Measurements from ENCODE around the gene BAG3.
"Not testable (repeated sequence)": the region's sequence is repeated elsewhere in the genome, so short reads cannot be mapped to it uniquely, and the experiment has no call there.

The BAG3 gene

DNA sequence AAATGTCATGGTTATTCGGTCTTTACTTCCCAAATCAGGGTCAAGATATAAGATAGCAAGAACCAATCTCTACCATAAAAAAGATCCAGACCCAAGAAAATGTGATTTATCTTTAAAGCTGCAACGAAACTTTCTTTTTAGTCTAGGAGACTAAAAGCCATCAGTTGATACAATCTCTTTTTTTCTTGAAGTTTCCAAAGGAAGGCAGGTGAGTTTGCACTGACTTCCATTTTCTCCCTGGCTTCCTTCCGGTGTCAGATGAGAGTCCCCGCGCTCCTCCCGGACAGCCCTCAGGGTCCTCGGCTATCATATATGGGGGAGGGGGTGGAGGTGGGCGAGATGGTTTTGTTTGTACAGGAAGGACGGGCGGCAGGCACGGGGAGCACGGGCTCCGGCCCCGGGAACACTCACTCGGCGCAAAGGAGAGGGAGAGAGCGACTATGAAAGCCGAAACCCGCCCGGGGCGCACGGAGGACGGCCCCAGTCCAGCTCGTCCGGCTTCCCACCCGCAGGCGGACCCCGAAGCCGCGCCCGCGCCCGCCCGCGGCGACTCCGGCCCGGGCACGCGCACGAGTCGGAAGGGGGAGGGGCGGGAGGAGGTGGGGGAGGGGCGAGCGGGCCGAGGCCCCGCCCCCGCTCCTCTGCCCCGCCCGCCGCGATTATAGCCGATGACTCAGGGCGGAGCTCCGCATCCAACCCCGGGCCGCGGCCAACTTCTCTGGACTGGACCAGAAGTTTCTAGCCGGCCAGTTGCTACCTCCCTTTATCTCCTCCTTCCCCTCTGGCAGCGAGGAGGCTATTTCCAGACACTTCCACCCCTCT, at the start of gene BAG3:
Gene BAG3, plus strand, starts transcription at position 689 of the 822 bp plus-strand sequence. CDS start 296 bp downstream, outside the sequence.
- peaks cover 12% of the 10 kb centered on the region for H3K36me3 Mint-ChIP-seq (ENCODE audit: low read depth)

GRCh38 chr10:119602241-119603095, 48.7 kb upstream of the BAG3 start:
- Mint-ChIP-seq H3K27ac (no peak overlapping the region), H3K27me3 (no peaks in the 10 kb centered on the region)

More for the DNA sequence above, at the start of gene BAG3:
- peaks cover 45% of the 10 kb centered on the region for H3K4me1 Mint-ChIP-seq (ENCODE audit: low read depth)
- H3K27me3 Mint-ChIP-seq: no peaks in the 10 kb centered on the region
- H3K9me3 Mint-ChIP-seq: no peaks in the 10 kb centered on the region
- peak within 1 kb of the TSS; percentile 96 for H3K4me3 Mint-ChIP-seq
- peak within 1 kb of the TSS; percentile 93 for H3K27ac Mint-ChIP-seq

DNA sequence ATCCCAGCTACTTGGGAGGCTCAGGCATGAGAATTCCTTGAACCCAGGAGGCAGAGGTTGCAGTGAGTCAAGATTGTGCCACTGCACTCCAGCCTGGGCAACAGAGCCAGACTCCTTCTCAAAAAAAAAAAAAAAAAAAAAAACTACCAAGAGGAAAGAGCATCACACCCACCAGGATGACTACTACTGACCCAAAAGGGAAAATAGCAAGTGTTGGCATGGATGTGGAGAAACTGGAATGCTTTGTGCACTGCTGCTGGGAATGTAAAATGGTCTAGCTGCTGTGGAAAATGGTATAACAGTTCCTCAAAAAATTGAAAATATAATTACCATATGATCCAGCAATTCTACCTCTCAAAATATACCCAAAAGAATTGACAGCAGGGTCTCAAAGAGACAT, 46.7 kb upstream of the BAG3 start:
- no peaks in the 10 kb centered on the region for H3K27me3 Mint-ChIP-seq
- H3K36me3 Mint-ChIP-seq (ENCODE audit: low read depth): peaks cover 4% of the 10 kb centered on the region
- H3K4me3 Mint-ChIP-seq: no peak overlapping the region
- H3K4me1 Mint-ChIP-seq (ENCODE audit: low read depth): peaks cover 5% of the 10 kb centered on the region
- no peak overlapping the region for H3K27ac Mint-ChIP-seq
- no peaks in the 10 kb centered on the region for H3K9me3 Mint-ChIP-seq

More at GRCh38 chr10:119602241-119603095, 48.7 kb upstream of the BAG3 start:
- H3K36me3 Mint-ChIP-seq (ENCODE audit: low read depth): peaks cover 22% of the 10 kb centered on the region
- H3K4me3 Mint-ChIP-seq: no peak overlapping the region
- peaks cover 19% of the 10 kb centered on the region for H3K4me1 Mint-ChIP-seq (ENCODE audit: low read depth)
- no peaks in the 10 kb centered on the region for H3K9me3 Mint-ChIP-seq

GRCh38 chr10:119608316-119609155, 42.6 kb upstream of the BAG3 start:
- H3K4me1 Mint-ChIP-seq (ENCODE audit: low read depth): no peaks in the 10 kb centered on the region
- H3K36me3 Mint-ChIP-seq (ENCODE audit: low read depth): no peaks in the 10 kb centered on the region
- H3K4me3 Mint-ChIP-seq: no peak overlapping the region
- no peak overlapping the region for H3K27ac Mint-ChIP-seq
- H3K27me3 Mint-ChIP-seq: no peaks in the 10 kb centered on the region
- no peaks in the 10 kb centered on the region for H3K9me3 Mint-ChIP-seq

- no peak overlapping the region for H3K4me3 Mint-ChIP-seq
- H3K27ac Mint-ChIP-seq: no peak overlapping the region
- no peaks in the 10 kb centered on the region for H3K9me3 Mint-ChIP-seq
- H3K4me1 Mint-ChIP-seq (ENCODE audit: low read depth): no peaks in the 10 kb centered on the region
- H3K36me3 Mint-ChIP-seq (ENCODE audit: low read depth): no peaks in the 10 kb centered on the region
- no peaks in the 10 kb centered on the region for H3K27me3 Mint-ChIP-seq
Observed at GRCh38 chr10:119609516-119609915, 41.7 kb upstream of the BAG3 start.

DNA sequence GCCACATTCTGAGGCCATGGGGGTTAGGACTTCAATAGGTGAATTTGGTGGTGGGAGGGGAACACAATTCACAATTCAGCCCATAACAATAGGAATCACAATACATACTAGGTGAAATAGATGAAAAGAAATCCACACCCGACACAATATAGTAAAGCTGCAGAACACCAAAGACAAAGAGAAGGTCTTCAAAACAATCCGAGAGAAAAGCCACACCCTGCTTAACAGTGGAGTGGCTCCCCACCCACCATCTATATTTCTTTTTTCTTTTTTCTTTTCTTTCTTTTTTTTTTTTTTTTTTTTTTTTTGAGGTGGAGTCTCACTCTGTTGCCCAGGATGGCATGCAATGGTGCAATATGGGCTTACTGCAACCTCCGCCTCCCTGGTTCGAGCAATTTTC, 39.7 kb upstream of the BAG3 start:
- Mint-ChIP-seq H3K36me3 (ENCODE audit: low read depth) (no peaks in the 10 kb centered on the region), H3K27me3 (no peaks in the 10 kb centered on the region), H3K9me3 (no peaks in the 10 kb centered on the region), H3K4me1 (ENCODE audit: low read depth) (no peaks in the 10 kb centered on the region), H3K4me3 (no peak overlapping the region), H3K27ac (no peak overlapping the region)

- no peaks in the 10 kb centered on the region for H3K9me3 Mint-ChIP-seq
- H3K4me1 Mint-ChIP-seq (ENCODE audit: low read depth): no peaks in the 10 kb centered on the region
- no peaks in the 10 kb centered on the region for H3K27me3 Mint-ChIP-seq
- no peak overlapping the region for H3K4me3 Mint-ChIP-seq
- no peaks in the 10 kb centered on the region for H3K36me3 Mint-ChIP-seq (ENCODE audit: low read depth)
- no peak overlapping the region for H3K27ac Mint-ChIP-seq
Observed at GRCh38 chr10:119613741-119614140, 37.4 kb upstream of the BAG3 start.

- no peak overlapping the region for H3K4me3 Mint-ChIP-seq
- H3K4me1 Mint-ChIP-seq (ENCODE audit: low read depth): no peaks in the 10 kb centered on the region
- H3K36me3 Mint-ChIP-seq (ENCODE audit: low read depth): no peaks in the 10 kb centered on the region
- H3K9me3 Mint-ChIP-seq: no peaks in the 10 kb centered on the region
- no peak overlapping the region for H3K27ac Mint-ChIP-seq
- H3K27me3 Mint-ChIP-seq: no peaks in the 10 kb centered on the region
Observed at GRCh38 chr10:119614686-119615085, 36.5 kb upstream of the BAG3 start.

GRCh38 chr10:119616882-119617570, 34.2 kb upstream of the BAG3 start:
- Mint-ChIP-seq H3K9me3 (no peaks in the 10 kb centered on the region), H3K27me3 (no peaks in the 10 kb centered on the region), H3K36me3 (ENCODE audit: low read depth) (no peaks in the 10 kb centered on the region), H3K27ac (no peak overlapping the region), H3K4me1 (ENCODE audit: low read depth) (peaks cover 5% of the 10 kb centered on the region), H3K4me3 (no peak overlapping the region)

GRCh38 chr10:119619215-119619614, 32.0 kb upstream of the BAG3 start:
- H3K27ac Mint-ChIP-seq: no peak overlapping the region
- no peaks in the 10 kb centered on the region for H3K27me3 Mint-ChIP-seq
- H3K36me3 Mint-ChIP-seq (ENCODE audit: low read depth): no peaks in the 10 kb centered on the region
- H3K9me3 Mint-ChIP-seq: no peaks in the 10 kb centered on the region
- H3K4me1 Mint-ChIP-seq (ENCODE audit: low read depth): peaks cover 5% of the 10 kb centered on the region
- no peak overlapping the region for H3K4me3 Mint-ChIP-seq

DNA sequence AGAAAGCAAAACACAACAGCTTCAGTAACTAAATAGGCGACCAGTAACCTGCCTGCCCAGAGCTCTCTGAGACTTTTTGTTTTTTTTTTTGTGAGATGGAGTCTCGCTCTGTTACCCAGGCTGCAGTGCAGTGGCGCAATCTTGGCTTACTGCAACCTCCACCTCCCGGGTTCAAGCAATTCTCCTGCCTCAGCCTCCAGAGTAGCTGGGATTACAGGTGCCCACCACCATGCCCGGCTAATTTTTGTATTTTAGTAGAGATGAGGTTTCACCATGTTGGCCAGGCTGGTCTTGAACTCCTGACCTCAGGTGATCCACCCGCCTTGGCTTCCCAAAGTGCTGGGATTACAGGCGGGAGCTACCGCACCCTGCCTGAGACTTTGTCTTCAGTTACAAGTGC, 31.4 kb upstream of the BAG3 start:
- H3K36me3 Mint-ChIP-seq (ENCODE audit: low read depth); H3K4me3 Mint-ChIP-seq; H3K9me3 Mint-ChIP-seq; H3K4me1 Mint-ChIP-seq (ENCODE audit: low read depth); H3K27ac Mint-ChIP-seq; H3K27me3 Mint-ChIP-seq: not testable (repeated sequence)

- Mint-ChIP-seq H3K4me1 (ENCODE audit: low read depth) (peaks cover 5% of the 10 kb centered on the region), H3K4me3 (no peak overlapping the region), H3K36me3 (ENCODE audit: low read depth) (no peaks in the 10 kb centered on the region), H3K27me3 (no peaks in the 10 kb centered on the region), H3K9me3 (no peaks in the 10 kb centered on the region), H3K27ac (no peak overlapping the region)
Observed at GRCh38 chr10:119620241-119621077, 30.7 kb upstream of the BAG3 start.

- H3K27me3 Mint-ChIP-seq: no peaks in the 10 kb centered on the region
- no peak overlapping the region for H3K4me3 Mint-ChIP-seq
- no peaks in the 10 kb centered on the region for H3K36me3 Mint-ChIP-seq (ENCODE audit: low read depth)
- H3K27ac Mint-ChIP-seq: no peak overlapping the region
- peaks cover 5% of the 10 kb centered on the region for H3K4me1 Mint-ChIP-seq (ENCODE audit: low read depth)
- no peaks in the 10 kb centered on the region for H3K9me3 Mint-ChIP-seq
Observed at GRCh38 chr10:119621078-119621384, 30.1 kb upstream of the BAG3 start.

Measured in stimulated activated naive CD8-positive, alpha-beta T cell treated with anti-CD3 and anti-CD28 coated beads, Interleukin-15, Interleukin-2, amounts not matched to agents 100 ng/mL and 50 ng/mL, for 24 hours (primary cell).